Neural cell (in vitro differentiated cells): ENCODE measurements around the gene KCNMB2.

Source experiments
- POLR2AphosphoS5 ChIP-seq: IDR thresholded peaks from 2 replicates; pipeline ENCODE4 v1.6.1; 2012
- SMC3 ChIP-seq: fragments of 450-650 bp; conservative IDR thresholded peaks from 2 replicates; pipeline ENCODE4 v1.6.1; 2014; ENCODE audit warnings: antibody characterized with exemption, mild to moderate bottlenecking, moderate library complexity; ENCODE audit not compliant: poor library complexity
- TF ChIP-seq, protein P1 (sequence below): fragments of 450-650 bp; IDR thresholded peaks from 2 replicates; pipeline ENCODE4 v1.5.1; 2014; ENCODE audit warnings: antibody characterized with exemption, mild to moderate bottlenecking, moderate library complexity; ENCODE audit not compliant: poor library complexity, severe bottlenecking

DNA sequence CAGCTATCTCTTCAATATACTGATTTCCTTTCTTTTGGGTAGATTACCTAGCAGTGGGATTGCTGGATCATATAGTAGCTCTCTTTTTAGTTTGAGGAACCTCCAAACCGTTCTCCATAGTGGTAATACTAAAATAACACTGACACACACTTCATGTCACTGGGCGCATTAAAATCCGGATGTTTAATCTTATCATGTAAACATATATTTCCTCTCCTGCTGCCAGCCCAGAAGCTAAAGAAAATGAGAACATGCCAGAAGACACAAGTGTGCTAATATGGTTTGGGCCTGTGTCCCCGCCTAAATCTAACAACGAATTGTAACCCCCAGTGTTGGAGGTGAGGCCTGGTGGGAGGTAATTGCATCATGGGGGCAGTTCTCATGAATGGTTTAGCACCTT is 23.6 kb upstream of the KCNMB2 start:
- TF ChIP-seq SMC3 (no peak), POLR2AphosphoS5 (no peak)
- TF ChIP-seq, protein P1, sequence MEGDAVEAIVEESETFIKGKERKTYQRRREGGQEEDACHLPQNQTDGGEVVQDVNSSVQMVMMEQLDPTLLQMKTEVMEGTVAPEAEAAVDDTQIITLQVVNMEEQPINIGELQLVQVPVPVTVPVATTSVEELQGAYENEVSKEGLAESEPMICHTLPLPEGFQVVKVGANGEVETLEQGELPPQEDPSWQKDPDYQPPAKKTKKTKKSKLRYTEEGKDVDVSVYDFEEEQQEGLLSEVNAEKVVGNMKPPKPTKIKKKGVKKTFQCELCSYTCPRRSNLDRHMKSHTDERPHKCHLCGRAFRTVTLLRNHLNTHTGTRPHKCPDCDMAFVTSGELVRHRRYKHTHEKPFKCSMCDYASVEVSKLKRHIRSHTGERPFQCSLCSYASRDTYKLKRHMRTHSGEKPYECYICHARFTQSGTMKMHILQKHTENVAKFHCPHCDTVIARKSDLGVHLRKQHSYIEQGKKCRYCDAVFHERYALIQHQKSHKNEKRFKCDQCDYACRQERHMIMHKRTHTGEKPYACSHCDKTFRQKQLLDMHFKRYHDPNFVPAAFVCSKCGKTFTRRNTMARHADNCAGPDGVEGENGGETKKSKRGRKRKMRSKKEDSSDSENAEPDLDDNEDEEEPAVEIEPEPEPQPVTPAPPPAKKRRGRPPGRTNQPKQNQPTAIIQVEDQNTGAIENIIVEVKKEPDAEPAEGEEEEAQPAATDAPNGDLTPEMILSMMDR, result no peak
